ENCODE measurements around the gene PIGQ.
"Not testable (repeated sequence)": the region's sequence is repeated elsewhere in the genome, so short reads cannot be mapped to it uniquely, and the experiment has no call there.

PIGQ gene

DNA sequence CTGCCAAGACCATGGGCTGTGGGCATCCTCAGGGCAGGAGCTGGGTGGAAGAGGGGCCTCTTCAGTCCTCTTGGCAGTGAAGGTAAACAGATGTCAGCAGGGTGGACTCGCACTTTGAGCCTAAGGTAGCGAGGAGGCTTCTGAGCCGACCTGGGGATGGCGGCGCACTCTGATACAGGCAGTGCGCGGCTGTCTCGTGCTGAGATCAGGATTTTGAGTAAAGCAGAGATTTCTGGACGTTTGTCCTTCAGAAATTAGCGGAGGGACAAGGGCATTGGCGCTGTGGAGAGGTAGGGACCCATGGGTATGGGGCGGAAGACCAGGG lies 26.9 kb downstream of the PIGQ start:
- in situ Hi-C loops (cut with HindIII; ENCODE audit: low sequenced_read_pairs) = no loop called here

DNA sequence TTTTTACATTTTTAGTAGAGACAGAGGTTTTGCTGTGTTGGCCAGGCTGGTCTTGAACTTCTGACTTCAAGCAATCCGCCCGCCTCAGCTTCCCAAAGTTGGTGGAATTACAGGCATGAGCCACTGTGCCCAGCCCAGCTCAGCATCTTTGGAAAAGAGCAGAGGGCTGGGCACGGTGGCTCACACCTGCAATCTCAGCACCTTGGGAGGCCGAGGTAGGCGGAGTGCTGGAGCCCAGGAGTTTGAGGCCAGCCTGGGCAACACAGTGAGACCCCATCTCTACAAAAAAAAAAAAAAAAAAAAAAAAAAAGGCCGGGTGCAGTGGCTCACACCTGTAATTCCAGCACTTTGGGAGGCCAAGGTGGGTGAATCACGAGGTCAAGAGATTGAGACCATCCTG lies 27.9 kb downstream of the PIGQ start:
- in situ Hi-C loops (cut with HindIII; ENCODE audit: low sequenced_read_pairs) = not testable (repeated sequence)

DNA sequence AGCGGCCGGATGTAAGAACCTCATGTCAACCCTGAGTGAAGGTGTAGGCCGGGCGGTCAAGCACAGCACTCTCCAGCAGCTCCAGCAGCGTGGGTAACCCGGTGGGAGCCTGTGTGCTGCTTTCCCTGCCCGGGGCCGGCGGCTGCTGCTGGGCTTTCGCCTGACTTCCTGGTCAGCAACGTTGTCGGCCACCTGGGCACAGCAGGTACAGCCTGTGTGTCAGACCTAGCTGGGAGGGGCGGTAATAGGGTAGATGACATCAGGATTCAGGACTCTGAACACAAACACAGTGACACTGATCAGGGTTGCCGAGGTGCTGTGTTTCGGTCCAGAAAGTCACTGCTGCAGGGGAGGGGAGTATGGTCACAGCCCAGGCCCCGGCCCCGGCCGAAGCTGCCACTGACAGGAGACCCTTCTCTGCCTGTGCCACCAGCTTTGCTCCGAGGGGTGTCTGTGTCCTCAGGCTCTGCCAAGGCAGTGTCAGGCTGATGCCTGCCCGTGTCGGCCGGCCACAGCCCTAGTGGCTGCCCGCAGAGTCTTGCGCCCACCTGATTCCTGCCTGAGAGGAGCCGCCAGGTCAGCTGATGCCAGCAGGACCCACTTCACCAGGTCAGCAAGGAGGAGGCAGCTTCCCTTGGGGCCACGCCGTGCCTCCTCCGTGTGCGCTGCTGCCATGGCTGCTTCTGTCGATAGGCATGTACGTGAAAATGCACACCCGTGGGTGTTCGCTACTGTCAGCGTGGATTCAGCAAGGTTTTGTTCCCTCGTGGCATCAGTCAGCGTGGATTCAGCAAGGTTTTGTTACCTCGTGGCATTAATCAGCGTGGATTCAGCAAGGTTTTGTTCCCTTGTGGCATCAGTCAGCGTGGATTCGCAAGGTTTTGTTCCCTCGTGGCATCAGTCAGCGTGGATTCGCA lies 29.3 kb downstream of the PIGQ start:
- in situ Hi-C loops (cut with HindIII; ENCODE audit: low sequenced_read_pairs) = no loop called here

DNA sequence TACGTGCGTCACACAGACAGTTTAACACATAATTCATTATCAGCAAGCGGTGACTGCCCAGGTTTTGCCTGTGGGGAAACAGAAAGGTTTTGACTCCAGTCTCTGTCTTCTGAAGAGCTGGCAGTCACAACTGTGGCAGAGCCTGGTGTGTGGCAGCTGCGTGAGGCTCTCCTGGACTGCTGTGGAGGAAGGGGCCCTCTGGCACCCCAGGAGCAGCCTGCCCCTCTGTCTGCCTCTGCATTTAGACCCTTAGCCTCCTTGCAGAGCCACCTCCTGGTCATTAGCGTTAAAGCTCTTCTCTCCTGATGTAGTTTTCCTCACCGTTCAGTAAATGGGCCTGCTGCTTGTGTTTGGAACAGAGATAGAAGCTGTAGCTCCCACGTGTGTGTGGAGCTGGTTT lies 31.0 kb downstream of the PIGQ start:
- in situ Hi-C loops (cut with HindIII; ENCODE audit: low sequenced_read_pairs) = no loop called here

DNA sequence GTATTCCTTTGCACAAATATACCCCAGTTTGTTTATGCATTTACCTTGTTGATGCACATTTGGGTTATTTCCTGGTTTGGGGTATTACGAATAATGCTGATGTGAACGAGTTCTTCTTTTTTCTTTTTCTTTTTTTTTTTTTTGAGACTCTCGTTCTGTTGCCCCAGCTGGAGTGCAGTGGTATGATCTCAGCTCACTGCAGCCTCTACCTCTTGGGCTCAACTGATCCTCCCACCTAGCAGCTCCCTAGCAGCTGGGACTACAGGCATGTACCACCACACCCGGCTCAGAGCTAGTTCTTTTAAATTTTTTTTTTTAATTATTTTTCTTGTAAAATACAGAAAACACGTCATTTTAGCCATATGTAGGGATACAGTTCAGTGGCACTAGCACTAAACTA lies 34.2 kb downstream of the PIGQ start:
- in situ Hi-C loops (cut with HindIII; ENCODE audit: low sequenced_read_pairs) = no loop called here

DNA sequence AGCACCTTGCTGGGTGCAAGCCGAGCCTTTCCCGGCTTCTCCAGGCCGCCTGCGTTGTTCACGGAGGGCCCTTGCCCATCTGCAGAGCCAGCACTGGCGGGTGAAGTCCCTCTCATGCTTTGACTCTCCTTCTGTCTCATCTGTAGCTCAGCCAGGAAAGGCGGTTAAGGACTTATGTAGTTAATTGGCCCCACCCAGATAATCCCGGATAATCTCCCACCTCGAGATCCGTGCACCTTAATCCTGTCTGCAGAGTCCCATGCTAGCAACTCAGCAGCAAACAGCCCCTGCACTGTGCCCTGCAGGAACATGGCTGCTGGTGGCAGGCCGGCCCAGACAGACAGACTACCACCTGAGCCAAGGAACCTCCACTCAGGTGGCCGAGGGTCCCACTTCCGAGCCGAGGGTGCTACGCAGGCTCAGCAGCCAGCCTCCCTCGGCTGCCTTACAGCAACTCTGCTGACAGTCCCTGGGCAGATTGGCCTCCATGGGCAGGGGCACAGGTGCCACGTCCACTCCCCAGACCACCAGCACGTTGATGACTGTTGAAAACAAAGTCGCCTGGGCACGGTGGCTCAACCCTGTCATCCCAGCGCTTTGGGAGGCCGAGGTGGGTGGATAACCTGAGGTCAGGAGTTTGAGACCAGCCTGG lies 37.0 kb downstream of the PIGQ start:
- in situ Hi-C loops (cut with HindIII; ENCODE audit: low sequenced_read_pairs) = no loop called here

DNA sequence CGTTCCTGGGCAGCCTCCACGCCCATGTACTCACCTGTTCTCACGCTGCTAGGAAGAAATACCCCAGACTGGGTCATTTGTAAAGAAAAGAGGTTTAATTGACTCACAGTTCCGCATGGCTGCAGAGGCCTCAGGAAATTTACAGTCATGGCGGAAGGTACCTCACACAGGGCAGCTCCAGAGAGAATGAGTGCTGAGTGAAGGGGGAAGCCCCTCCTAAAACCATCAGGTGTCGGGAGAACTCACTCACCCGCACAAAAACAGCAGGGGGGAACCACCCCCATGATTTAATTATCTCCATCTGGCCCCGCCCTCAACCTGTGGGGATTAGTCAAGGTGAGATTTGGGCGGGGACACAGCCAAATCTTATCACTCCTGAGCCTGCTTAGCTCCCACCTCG lies 38.3 kb downstream of the PIGQ start:
- in situ Hi-C loops (cut with HindIII; ENCODE audit: low sequenced_read_pairs) = no loop called here

DNA sequence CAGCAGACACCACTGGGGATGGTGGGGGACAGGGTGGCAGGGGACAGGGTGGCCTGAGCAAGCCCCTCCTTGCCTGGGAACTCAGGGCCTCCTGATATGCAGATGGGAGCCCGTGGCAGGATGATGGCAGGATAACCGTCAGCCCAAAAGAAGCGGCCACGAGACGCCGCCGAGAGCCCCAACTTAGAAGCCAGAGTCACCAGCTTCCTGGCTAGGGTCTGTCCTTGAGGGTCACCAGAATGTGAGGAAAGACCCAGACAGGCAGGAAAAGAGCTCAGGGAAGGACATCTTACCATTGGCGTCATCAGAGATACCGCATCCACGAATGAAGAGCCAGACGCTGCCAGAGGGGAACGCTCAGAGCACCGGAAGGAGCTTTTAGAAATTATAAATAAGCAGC lies 39.5 kb downstream of the PIGQ start:
- in situ Hi-C loops (cut with HindIII; ENCODE audit: low sequenced_read_pairs) = no loop called here

DNA sequence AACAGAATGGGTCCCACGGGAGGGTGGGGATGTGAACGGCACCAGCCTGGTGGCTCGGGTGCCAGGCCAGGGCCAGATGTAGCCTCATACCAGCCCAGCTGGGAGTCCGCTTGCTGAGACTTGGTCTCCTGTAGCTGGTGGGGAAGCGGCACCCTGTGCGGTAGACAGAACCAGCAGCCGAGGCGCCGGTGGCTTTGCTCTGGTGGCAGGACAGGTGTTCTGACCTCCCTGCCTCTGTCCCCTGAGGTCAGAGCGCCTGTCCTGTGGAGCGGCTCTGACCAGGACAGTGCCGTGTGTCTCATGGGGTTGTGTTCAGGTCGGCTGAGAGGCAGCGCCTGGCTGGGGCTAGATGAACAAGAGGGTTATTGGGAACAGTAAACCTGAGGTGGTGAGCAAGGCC lies 40.2 kb downstream of the PIGQ start:
- in situ Hi-C loops (cut with HindIII; ENCODE audit: low sequenced_read_pairs) = no loop called here

DNA sequence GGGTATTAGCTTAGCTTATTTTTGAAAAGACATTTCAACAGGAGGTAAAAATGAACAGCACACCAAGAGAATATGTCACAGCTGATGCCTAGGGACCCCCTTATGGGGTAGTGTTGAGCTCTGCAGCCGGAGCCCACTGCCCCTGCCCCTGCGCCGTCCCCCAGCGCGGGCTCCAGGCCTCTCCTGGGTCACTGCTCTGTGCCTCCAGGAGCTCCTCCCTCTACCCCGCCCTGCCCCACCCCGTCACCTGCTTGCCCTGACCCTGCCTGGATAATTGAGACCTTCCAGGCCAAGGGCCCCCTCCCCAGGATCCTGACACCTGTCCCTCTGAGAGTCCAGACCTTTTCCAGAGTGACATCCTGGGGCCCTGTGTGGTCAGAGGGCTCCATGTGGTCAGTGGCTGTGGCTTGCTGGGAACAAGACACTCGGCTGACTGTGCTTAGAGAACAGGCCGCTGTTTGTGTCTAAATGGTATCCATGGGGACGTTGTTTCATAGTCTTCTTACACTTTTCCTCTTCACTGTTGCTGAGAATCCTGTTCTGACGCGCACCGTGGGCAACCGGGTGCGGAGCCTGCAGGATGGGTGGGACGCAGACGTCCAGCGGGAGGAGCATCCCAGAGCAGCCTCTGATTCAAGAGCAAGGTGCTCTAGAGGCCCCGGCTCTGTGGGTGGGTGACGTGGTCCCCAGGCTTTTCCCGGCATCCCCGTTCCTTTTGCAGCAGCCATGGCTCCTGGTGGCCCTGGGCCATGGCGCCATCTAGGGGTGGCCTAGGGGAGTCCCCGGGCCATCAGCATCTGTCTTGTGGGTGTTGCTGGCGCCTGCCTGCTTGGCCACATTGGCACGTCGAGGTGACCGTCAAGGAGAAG lies 41.0 kb downstream of the PIGQ start:
- in situ Hi-C loops (cut with HindIII; ENCODE audit: low sequenced_read_pairs) = no loop called here

DNA sequence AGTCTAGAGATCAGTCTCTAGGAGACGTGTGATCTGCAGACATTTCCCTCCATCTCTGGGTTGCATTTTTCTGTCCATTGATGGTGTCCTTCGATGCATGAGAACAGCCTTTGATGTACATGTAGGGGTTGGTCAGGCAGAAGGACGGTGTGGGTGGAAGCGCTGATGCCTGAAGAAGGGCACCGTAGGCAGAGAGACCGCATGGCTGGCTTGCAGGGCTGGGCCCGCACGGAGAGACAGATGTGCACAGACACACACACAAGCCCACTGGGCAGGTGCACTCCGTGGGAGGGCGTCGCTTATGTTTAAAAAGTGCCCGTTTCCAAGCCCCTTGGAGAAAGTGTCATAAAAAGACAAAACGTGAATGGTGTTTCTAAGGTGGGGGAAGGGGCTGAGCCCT lies 45.4 kb downstream of the PIGQ start:
- in situ Hi-C loops (cut with HindIII; ENCODE audit: low sequenced_read_pairs) = no loop called here

DNA sequence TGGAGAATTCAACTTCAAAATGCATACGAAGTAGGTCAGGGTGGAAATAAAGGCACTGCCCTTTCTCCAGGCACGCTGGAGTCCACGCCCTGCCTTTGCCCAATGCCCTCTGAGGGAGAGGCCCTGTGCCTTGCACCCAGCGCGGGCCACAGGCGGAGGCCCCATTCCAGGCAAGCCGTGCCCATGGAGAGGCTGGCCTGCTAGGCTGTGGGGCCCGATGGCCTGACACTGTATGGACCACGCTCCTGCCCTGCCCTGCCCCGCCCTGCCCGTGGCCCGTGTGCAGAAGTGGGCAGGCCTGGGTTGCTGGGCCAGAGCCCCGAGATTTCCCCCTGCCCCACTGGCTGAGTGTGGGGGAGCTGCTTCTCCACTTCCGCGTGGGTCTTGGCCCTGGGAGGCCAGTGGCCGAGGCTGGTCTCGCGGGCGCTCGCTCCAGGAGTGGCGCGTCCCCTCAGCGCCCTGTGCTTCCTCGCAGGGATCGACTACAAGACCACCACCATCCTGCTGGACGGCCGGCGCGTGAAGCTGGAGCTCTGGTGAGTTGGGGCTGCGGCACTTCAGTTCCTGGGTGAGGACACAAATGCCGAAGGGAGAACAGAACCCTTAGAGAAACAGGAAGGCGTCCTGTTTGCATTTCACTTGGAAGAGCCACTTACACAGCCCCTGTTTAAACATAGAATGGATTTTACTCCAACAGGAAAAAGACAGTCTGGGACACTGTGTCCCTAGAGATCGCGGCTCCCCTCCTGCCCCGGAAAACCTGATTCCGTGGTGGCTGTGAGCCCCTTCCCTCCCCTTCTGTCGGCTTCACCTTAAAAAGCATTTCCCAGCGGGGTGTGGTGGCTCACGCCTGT lies 47.2 kb downstream of the PIGQ start:
- in situ Hi-C loops (cut with HindIII; ENCODE audit: low sequenced_read_pairs) = no loop called here

DNA sequence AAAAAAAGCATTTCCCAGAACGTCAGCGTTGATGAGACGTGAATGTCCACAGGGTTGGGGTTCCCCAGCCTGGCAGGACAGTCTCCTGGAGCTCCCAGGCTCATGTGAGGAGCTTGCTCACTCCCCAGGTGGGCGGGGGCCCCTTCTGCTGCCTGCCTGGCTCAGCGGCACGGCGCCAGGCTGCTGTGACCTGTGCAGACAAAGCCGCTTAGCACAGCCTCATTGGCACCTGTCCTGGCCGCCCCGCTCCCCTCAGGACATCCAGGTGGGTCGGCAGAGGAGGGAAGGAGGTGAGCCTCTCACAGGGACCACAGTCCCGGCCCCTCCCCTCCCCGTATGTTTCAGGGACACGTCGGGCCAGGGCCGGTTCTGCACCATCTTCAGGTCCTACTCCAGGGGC lies 48.1 kb downstream of the PIGQ start:
- in situ Hi-C loops (cut with HindIII; ENCODE audit: low sequenced_read_pairs) = no loop called here

DNA sequence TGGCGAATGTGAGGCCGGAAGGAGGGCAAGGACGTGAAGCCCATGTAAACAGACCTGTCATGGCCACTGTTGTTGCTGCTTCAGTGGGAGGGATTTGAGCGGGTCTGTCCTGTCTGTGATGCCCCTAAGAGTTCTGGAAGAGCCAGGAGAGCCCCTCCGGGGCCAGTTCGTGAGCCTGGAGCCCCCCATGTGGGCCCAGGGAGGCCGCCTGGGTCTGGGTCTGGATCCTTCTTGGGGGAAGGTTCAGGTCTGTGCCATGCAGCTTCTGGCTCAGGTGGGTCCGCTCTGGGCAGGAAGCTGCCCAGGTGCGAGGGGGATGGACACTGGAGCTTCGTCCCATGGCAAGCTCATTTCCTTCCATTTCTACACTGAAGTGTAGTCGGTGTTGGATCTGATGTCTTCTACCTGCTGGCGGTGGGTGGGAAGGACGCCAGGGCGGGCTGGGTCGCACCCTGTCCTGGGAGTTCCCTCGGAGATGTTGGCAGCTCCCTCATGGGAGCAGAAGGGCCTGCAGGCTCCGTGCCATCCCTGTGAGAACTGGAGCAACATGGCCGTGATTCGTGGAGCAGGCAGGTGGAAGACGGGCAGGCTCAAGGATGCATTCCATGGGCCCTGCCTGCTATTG lies 49.8 kb downstream of the PIGQ start:
- in situ Hi-C loops (cut with HindIII; ENCODE audit: low sequenced_read_pairs) = no loop called here

DNA sequence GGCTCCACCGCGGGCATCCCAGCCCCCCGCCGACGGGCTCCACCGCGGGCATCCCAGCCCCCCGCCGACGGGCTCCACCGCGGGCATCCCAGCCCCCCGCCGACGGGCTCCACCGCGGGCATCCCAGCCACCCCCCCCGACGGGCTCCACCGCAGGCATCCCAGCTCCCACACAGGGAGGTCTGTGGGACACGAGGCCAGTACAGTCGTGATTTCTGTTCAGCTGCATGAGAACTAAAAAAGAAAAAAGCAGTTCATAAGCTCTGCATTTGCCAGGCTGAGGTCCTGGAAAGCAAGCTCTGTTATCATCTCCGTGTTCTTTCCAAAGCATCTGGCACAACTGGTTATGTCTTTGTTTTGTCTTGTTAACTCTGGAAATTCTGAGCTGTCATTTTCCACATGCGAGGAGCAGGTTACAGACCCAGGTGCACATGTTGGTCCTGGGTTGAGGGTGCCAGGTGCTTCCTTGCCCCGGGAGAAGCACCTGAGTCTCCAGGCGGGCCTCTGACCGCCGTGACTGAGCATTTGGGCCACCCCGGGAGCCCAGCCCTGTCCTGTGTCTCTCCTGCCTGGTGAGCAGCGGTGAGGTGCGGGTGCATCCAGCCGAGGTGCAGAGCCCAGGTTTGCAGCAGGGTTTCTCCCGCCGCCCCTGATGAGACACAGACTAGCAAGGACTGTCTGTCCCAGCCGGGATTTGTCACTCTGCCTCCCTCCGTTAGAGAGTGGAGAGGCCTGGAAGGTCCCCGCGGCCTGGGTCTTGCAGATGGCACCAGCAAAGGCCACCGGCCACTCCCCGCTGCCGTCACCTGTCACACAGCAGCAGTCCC lies 51.1 kb downstream of the PIGQ start:
- in situ Hi-C loops (cut with HindIII; ENCODE audit: low sequenced_read_pairs) = no loop called here

DNA sequence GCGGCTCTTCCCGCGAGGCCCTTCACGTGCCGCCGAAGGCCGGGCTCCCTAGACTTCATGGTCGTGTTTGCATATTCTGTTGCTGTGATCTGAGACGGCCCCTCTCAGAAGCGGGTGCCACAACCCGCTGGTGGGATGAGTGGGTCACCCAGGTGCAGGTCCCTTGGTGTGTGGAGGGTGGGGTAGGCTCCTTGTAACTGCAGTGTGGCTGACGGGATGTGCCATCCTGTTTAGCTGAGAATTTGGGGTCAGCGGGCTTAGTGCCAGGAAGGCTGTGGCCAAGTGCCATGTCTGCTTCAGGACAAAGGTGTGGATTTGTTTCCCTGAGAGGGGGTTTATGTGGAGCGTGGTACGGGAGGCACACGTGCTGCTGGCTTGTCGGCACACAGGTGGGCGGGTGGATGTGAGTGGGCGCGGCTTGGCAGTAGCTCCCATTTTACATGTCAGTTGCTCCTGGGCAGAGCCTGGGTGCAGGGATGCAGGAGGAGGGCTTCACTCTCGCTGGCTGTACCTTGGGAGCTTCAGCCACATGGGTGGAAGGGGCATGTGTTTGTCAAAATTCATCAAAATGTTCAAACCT lies 51.8 kb downstream of the PIGQ start:
- in situ Hi-C loops (cut with HindIII; ENCODE audit: low sequenced_read_pairs) = no loop called here

DNA sequence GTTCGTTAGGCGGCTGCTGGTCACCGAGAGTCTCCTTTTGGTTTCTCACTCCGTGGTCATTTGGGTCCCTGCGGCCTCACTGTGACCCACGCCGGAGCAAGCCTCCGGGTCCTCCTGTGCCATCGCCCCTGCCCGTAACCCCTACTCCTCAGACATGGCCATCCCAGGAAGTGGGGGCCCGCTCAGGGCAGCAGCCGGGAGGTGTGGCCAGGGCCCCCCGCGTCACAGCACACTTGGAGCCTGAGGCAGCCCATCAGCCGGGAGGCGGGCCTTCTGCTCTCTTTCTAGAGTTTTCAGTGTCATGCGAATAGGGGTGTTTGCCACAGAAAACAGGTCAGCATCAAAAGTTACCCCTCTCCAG lies 53.1 kb downstream of the PIGQ start:
- in situ Hi-C loops (cut with HindIII; ENCODE audit: low sequenced_read_pairs) = no loop called here

DNA sequence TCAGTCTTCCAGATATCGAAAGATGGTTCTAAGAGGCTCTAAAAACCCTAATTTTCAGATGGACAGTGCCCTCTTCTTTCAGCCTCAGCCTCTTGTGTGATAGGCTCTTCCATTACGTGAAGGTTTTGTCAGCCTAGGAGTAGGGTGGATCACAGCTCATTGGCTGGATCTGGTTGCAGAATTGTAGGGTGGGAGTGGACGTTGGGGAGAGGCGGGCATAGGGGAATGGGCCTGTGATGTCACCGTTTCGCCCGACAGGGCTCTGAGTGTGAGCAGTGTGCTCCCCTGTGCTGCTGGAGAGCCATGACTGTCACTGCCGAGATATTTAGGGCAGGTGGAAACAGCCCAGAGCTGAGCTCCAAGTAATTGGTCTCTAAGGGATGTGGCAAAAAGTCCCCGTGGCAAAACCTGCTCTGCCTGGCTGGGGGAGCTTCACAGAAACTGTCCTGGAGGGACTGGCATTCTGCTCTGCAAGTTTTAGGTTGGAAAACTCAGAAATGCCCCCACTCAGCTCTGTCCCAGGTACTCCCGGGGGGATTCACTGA lies 54.8 kb downstream of the PIGQ start:
- in situ Hi-C loops (cut with HindIII; ENCODE audit: low sequenced_read_pairs) = loop anchor here (25.0 kb wide), 1 partner anchor 87 kb away; the partner anchor contains the start of gene CAPN15

All from endothelial cell of hepatic sinusoid (primary cell).